GM23338 (cell line): ENCODE measurements around the gene PPP2R5C. TPM values are rescaled to one million over a fixed set of nuclear protein-coding genes. Genes with fewer than 3 reads are reported as not detected.

Experiments
- ATAC-seq: fragments of 200-7000 bp; cut with Tn5 transposase; 3 replicates; pipeline ENCODE4 v1.9.1; 2020
- DNase-seq: peaks from one replicate; pipeline ENCODE4 v3.0.0-alpha.2; 2015; ENCODE audit warnings: low spot score
- H2AFZ ChIP-seq: fragments of 200-600 bp; sonication (generic); 2 replicates; pipeline ENCODE4 v1.8.0; 2016; ENCODE audit warnings: antibody characterized with exemption, mild to moderate bottlenecking, moderate library complexity
- H3F3A ChIP-seq: fragments of 200-600 bp; sonication (generic); replicated peaks from 2 replicates; pipeline ENCODE4 v1.8.0; 2017; ENCODE audit warnings: antibody characterized with exemption, mixed run types, low read depth
- H3K27ac ChIP-seq: fragments of 200-600 bp; sonication (generic); 2 replicates; pipeline ENCODE4 v1.6.1; 2016; ENCODE audit warnings: low read depth
- H3K27me3 ChIP-seq: fragments of 200-600 bp; sonication (generic); 2 replicates; pipeline ENCODE4 v1.8.0; 2016; ENCODE audit warnings: mild to moderate bottlenecking, mixed run types, moderate library complexity; ENCODE audit not compliant: insufficient read depth
- H3K36me3 ChIP-seq: fragments of 200-600 bp; sonication (generic); 2 replicates; pipeline ENCODE4 v1.8.0; 2016; ENCODE audit warnings: mild to moderate bottlenecking; ENCODE audit not compliant: insufficient read depth
- H3K4me1 ChIP-seq: fragments of 200-600 bp; sonication (generic); 2 replicates; pipeline ENCODE4 v1.8.0; 2016; ENCODE audit warnings: mild to moderate bottlenecking, moderate library complexity; ENCODE audit not compliant: insufficient read depth
- H3K4me2 ChIP-seq: fragments of 200-600 bp; sonication (generic); 2 replicates; pipeline ENCODE4 v1.7.1; 2017; ENCODE audit warnings: mixed run types
- H3K4me3 ChIP-seq: fragments of 200-600 bp; sonication (generic); 2 replicates; pipeline ENCODE4 v1.6.1; 2016; ENCODE audit warnings: mixed run types
- H3K79me2 ChIP-seq: fragments of 200-600 bp; sonication (generic); replicated peaks from 2 replicates; pipeline ENCODE4 v1.8.0; 2017; ENCODE audit warnings: mild to moderate bottlenecking; ENCODE audit not compliant: insufficient read depth
- H3K9me2 ChIP-seq: fragments of 200-600 bp; sonication (generic); 2 replicates; pipeline ENCODE4 v1.8.0; 2017; ENCODE audit not compliant: insufficient read depth
- H4K20me1 ChIP-seq: fragments of 200-600 bp; sonication (generic); replicated peaks from 2 replicates; pipeline ENCODE4 v1.8.0; 2017; ENCODE audit warnings: mild to moderate bottlenecking; ENCODE audit not compliant: insufficient read depth
- H3K27ac Mint-ChIP-seq: 2 replicates; pipeline ENCODE4 v1.8.0; 2020; ENCODE audit warnings: inconsistent platforms, mild to moderate bottlenecking, moderate library complexity, mixed read lengths
- H3K27me3 Mint-ChIP-seq: 3 replicates; pipeline ENCODE4 v1.8.0; 2022; ENCODE audit warnings: low read depth, mild to moderate bottlenecking, moderate library complexity, mixed read lengths, inconsistent platforms; ENCODE audit not compliant: insufficient read depth, poor library complexity
- H3K36me3 Mint-ChIP-seq: 3 replicates; pipeline ENCODE4 v1.8.0; 2021; ENCODE audit warnings: low read depth, mild to moderate bottlenecking, inconsistent platforms, moderate library complexity, mixed read lengths
- H3K4me1 Mint-ChIP-seq: 3 replicates; pipeline ENCODE4 v1.8.0; 2020; ENCODE audit warnings: mild to moderate bottlenecking, inconsistent platforms, mixed read lengths
- H3K4me3 Mint-ChIP-seq: 3 replicates; pipeline ENCODE4 v1.8.0; 2021; ENCODE audit warnings: moderate library complexity, mild to moderate bottlenecking, inconsistent platforms, mixed read lengths
- H3K9me3 Mint-ChIP-seq: 3 replicates; pipeline ENCODE4 v1.8.0; 2020; ENCODE audit warnings: moderate library complexity, mild to moderate bottlenecking, inconsistent platforms, mixed read lengths
- CREB1 ChIP-seq: fragments of 250-450 bp; sonication (Bioruptor Pico); IDR thresholded peaks from 2 replicates; pipeline ENCODE4 v1.5.0; 2020; ENCODE audit warnings: low read depth, mild to moderate bottlenecking, moderate library complexity
- EZH2 ChIP-seq: fragments of 200-600 bp; sonication (generic); IDR thresholded peaks from one replicate; pipeline ENCODE4 v1.8.0; 2017; ENCODE audit warnings: antibody characterized with exemption, mild to moderate bottlenecking, low read depth; ENCODE audit not compliant: unreplicated experiment
- EZH2phosphoT487 ChIP-seq: fragments of 200-600 bp; sonication (generic); IDR thresholded peaks from one replicate; pipeline ENCODE4 v1.8.1; 2018; ENCODE audit warnings: antibody characterized with exemption; ENCODE audit not compliant: unreplicated experiment
- JUNB ChIP-seq: IDR thresholded peaks from one replicate; pipeline ENCODE4 v1.6.1; 2016; ENCODE audit warnings: antibody characterized with exemption; ENCODE audit not compliant: unreplicated experiment
- NANOG ChIP-seq: IDR thresholded peaks from 2 replicates; pipeline ENCODE4 v1.6.1; 2016; ENCODE audit warnings: antibody characterized with exemption, borderline replicate concordance
- POLR2AphosphoS5 ChIP-seq: IDR thresholded peaks from 2 replicates; pipeline ENCODE4 v1.6.1; 2016; ENCODE audit warnings: antibody characterized with exemption, low read depth
- STAT1 ChIP-seq: IDR thresholded peaks from one replicate; pipeline ENCODE4 v1.6.1; 2016; ENCODE audit warnings: antibody characterized with exemption; ENCODE audit not compliant: unreplicated experiment
- ZNF114 ChIP-seq: fragments of 250-450 bp; sonication (Bioruptor Pico); IDR thresholded peaks from 2 replicates; pipeline ENCODE4 v1.5.0; 2020; ENCODE audit warnings: mild to moderate bottlenecking, moderate library complexity
- ZNF331 ChIP-seq: fragments of 250-450 bp; sonication (Bioruptor Pico); IDR thresholded peaks from 2 replicates; pipeline ENCODE4 v1.5.0; 2020; ENCODE audit warnings: low read depth, mild to moderate bottlenecking, moderate library complexity
- polyA plus RNA-seq: library from polyadenylated mRNA; unstranded; fragments of >200 nt; fragmentation: Nextera tagmentation; extraction: Ambion mirVana; gene quantifications from 2 replicates; pipeline ENCODE4 v1.2.1, GENCODE V29; 2016
- total RNA-seq: library from RNA; depleted of rRNA; stranded (reverse); fragments of >200 nt; shearing (Covaris generic); gene quantifications from 2 replicates; pipeline ENCODE4 v1.2.3, GENCODE V29; 2014
- TF ChIP-seq, protein P1 (sequence below): fragments of 250-450 bp; sonication (Bioruptor Pico); IDR thresholded peaks from 2 replicates; pipeline ENCODE4 v1.5.0; 2020; ENCODE audit warnings: mild to moderate bottlenecking, moderate library complexity
- TF ChIP-seq, protein P2 (sequence below), 2 experiments: fragments of 200-600 bp in 1 of 2; sonication (generic) in 1 of 2; conservative IDR thresholded peaks; 2 replicates each; pipeline versions ENCODE4 v1.5.1 to v1.6.1; 2016 to 2017; ENCODE audit warnings: antibody characterized with exemption in 2 of 2, low read depth in 2 of 2, mild to moderate bottlenecking in 2 of 2, moderate library complexity in 1 of 2
- TF ChIP-seq, protein P3 (sequence below): IDR thresholded peaks from 2 replicates; pipeline ENCODE4 v1.6.1; 2016; ENCODE audit warnings: antibody characterized with exemption
- TF ChIP-seq, protein P4 (sequence below): IDR thresholded peaks from one replicate; pipeline ENCODE4 v1.6.1; 2018; ENCODE audit warnings: antibody characterized with exemption; ENCODE audit not compliant: unreplicated experiment

PPP2R5C gene
- total and polyA plus RNA-seq, 2 experiments from 2014 or later: 75.4 to 79.7 TPM

DNA sequence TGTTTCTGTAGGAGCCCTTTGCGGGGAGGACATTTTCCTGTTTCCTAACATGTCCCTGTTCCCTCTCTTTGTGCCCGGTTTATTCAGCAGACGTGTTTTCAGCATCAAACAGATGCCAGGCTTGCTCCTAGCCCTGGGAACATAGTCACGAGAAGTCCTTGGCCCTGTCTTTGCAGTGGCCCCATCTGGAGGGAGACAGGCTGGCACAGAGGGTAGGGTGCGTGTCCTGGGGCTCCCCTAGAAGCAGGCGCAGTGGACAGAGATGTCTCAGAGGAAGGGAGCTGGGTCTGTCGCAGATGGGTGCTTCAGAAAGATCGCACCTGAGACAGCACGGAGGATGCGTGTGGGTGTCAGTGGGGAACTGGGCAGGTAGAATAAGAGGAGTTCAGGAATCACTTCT lies 127.9 kb downstream of the PPP2R5C start:
- Histone ChIP-seq H3F3A (no peaks in the 10 kb centered on the region), H2AFZ (no peak overlapping the region), H3K36me3 (peaks cover 7% of the 10 kb centered on the region; the same call in 1 of the 2 replicates), H4K20me1 (no peaks in the 10 kb centered on the region), H3K27me3 (no peaks in the 10 kb centered on the region), H3K4me2 (no peak overlapping the region), H3K9me2 (no peaks in the 10 kb centered on the region), H3K4me1 (no peaks in the 10 kb centered on the region), H3K79me2 (no peaks in the 10 kb centered on the region), H3K4me3 (no peak overlapping the region), H3K27ac (no peak overlapping the region)
- Mint-ChIP-seq H3K9me3 (no peaks in the 10 kb centered on the region), H3K27me3 (peaks cover 5% of the 10 kb centered on the region), H3K4me3 (no peak overlapping the region), H3K36me3 (peaks cover 27% of the 10 kb centered on the region), H3K4me1 (no peaks in the 10 kb centered on the region), H3K27ac (no peak overlapping the region)
- ATAC-seq: no peak
- no peak for DNase-seq
- TF ChIP-seq POLR2AphosphoS5: no peak
- TF ChIP-seq, protein P1, sequence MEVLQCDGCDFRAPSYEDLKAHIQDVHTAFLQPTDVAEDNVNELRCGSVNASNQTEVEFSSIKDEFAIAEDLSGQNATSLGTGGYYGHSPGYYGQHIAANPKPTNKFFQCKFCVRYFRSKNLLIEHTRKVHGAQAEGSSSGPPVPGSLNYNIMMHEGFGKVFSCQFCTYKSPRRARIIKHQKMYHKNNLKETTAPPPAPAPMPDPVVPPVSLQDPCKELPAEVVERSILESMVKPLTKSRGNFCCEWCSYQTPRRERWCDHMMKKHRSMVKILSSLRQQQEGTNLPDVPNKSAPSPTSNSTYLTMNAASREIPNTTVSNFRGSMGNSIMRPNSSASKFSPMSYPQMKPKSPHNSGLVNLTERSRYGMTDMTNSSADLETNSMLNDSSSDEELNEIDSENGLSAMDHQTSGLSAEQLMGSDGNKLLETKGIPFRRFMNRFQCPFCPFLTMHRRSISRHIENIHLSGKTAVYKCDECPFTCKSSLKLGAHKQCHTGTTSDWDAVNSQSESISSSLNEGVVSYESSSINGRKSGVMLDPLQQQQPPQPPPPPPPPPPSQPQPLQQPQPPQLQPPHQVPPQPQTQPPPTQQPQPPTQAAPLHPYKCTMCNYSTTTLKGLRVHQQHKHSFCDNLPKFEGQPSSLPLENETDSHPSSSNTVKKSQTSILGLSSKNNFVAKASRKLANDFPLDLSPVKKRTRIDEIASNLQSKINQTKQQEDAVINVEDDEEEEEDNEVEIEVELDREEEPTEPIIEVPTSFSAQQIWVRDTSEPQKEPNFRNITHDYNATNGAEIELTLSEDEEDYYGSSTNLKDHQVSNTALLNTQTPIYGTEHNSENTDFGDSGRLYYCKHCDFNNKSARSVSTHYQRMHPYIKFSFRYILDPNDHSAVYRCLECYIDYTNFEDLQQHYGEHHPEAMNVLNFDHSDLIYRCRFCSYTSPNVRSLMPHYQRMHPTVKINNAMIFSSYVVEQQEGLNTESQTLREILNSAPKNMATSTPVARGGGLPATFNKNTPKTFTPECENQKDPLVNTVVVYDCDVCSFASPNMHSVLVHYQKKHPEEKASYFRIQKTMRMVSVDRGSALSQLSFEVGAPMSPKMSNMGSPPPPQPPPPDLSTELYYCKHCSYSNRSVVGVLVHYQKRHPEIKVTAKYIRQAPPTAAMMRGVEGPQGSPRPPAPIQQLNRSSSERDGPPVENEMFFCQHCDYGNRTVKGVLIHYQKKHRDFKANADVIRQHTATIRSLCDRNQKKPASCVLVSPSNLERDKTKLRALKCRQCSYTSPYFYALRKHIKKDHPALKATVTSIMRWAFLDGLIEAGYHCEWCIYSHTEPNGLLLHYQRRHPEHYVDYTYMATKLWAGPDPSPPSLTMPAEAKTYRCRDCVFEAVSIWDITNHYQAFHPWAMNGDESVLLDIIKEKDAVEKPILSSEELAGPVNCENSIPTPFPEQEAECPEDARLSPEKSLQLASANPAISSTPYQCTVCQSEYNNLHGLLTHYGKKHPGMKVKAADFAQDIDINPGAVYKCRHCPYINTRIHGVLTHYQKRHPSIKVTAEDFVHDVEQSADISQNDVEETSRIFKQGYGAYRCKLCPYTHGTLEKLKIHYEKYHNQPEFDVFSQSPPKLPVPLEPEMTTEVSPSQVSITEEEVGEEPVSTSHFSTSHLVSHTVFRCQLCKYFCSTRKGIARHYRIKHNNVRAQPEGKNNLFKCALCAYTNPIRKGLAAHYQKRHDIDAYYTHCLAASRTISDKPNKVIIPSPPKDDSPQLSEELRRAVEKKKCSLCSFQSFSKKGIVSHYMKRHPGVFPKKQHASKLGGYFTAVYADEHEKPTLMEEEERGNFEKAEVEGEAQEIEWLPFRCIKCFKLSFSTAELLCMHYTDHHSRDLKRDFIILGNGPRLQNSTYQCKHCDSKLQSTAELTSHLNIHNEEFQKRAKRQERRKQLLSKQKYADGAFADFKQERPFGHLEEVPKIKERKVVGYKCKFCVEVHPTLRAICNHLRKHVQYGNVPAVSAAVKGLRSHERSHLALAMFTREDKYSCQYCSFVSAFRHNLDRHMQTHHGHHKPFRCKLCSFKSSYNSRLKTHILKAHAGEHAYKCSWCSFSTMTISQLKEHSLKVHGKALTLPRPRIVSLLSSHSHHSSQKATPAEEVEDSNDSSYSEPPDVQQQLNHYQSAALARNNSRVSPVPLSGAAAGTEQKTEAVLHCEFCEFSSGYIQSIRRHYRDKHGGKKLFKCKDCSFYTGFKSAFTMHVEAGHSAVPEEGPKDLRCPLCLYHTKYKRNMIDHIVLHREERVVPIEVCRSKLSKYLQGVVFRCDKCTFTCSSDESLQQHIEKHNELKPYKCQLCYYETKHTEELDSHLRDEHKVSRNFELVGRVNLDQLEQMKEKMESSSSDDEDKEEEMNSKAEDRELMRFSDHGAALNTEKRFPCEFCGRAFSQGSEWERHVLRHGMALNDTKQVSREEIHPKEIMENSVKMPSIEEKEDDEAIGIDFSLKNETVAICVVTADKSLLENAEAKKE (CRISPR knock-in tag): no peak
- TF ChIP-seq, protein P2, sequence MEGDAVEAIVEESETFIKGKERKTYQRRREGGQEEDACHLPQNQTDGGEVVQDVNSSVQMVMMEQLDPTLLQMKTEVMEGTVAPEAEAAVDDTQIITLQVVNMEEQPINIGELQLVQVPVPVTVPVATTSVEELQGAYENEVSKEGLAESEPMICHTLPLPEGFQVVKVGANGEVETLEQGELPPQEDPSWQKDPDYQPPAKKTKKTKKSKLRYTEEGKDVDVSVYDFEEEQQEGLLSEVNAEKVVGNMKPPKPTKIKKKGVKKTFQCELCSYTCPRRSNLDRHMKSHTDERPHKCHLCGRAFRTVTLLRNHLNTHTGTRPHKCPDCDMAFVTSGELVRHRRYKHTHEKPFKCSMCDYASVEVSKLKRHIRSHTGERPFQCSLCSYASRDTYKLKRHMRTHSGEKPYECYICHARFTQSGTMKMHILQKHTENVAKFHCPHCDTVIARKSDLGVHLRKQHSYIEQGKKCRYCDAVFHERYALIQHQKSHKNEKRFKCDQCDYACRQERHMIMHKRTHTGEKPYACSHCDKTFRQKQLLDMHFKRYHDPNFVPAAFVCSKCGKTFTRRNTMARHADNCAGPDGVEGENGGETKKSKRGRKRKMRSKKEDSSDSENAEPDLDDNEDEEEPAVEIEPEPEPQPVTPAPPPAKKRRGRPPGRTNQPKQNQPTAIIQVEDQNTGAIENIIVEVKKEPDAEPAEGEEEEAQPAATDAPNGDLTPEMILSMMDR (conservative IDR thresholded peaks at IDR 0.05; ENCODE audit: low read depth in 2 of 2): no peak
- no peak for TF ChIP-seq ZNF114 (CRISPR knock-in tag)
- no peak for TF ChIP-seq JUNB
- no peak for TF ChIP-seq ZNF331 (CRISPR knock-in tag)
- TF ChIP-seq, protein P3, sequence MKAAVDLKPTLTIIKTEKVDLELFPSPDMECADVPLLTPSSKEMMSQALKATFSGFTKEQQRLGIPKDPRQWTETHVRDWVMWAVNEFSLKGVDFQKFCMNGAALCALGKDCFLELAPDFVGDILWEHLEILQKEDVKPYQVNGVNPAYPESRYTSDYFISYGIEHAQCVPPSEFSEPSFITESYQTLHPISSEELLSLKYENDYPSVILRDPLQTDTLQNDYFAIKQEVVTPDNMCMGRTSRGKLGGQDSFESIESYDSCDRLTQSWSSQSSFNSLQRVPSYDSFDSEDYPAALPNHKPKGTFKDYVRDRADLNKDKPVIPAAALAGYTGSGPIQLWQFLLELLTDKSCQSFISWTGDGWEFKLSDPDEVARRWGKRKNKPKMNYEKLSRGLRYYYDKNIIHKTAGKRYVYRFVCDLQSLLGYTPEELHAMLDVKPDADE: no peak
- no peak for TF ChIP-seq EZH2phosphoT487
- no peak for TF ChIP-seq STAT1
- no peak for TF ChIP-seq EZH2
- TF ChIP-seq, protein P4, sequence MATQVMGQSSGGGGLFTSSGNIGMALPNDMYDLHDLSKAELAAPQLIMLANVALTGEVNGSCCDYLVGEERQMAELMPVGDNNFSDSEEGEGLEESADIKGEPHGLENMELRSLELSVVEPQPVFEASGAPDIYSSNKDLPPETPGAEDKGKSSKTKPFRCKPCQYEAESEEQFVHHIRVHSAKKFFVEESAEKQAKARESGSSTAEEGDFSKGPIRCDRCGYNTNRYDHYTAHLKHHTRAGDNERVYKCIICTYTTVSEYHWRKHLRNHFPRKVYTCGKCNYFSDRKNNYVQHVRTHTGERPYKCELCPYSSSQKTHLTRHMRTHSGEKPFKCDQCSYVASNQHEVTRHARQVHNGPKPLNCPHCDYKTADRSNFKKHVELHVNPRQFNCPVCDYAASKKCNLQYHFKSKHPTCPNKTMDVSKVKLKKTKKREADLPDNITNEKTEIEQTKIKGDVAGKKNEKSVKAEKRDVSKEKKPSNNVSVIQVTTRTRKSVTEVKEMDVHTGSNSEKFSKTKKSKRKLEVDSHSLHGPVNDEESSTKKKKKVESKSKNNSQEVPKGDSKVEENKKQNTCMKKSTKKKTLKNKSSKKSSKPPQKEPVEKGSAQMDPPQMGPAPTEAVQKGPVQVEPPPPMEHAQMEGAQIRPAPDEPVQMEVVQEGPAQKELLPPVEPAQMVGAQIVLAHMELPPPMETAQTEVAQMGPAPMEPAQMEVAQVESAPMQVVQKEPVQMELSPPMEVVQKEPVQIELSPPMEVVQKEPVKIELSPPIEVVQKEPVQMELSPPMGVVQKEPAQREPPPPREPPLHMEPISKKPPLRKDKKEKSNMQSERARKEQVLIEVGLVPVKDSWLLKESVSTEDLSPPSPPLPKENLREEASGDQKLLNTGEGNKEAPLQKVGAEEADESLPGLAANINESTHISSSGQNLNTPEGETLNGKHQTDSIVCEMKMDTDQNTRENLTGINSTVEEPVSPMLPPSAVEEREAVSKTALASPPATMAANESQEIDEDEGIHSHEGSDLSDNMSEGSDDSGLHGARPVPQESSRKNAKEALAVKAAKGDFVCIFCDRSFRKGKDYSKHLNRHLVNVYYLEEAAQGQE: no peak
- TF ChIP-seq CREB1 (CRISPR knock-in tag): no peak
- no peak for TF ChIP-seq NANOG
